Measurements from ENCODE around the gene ANK2.

ANK2 gene

DNA sequence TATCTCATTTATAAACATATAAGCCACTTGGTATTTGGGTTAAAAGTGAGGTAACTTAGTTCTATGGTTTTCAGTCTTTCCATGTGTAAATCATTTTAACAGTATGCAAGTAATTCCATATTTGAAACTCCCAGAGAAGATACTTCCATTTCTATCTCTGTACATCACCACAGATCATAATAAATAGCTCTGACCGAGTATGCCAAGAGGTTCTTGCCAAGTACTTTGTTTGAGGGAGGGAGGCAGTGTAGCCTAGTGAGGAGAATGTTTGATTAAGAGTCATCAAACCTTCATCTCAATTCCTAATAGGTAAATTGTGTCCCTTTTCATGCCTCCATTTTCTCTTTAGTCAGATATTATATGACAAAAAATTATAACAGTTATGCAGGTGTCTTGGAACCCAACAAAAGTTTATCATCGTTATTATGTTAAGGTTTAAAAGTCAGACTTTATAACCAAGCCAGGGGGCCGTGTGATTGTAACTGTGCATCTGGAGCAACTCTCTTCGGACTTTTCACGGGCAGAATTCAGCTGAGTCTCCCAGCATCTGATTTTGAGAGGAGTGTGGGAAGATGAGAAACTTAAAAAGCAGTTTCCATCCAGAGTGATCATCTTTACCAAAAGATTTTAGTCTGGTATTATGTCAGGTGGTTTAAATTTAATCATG is 123.8 kb downstream of the ANK2 start:
- no peaks in the 10 kb centered on the region for H3K9me3 ChIP-seq (ENCODE audit: insufficient read depth, low read depth, low read length)
- no peaks in the 10 kb centered on the region for H3K9me2 ChIP-seq (replicated peaks; ENCODE audit: low read depth, low read length)
- no peaks in the 10 kb centered on the region for H3K27me3 ChIP-seq (ENCODE audit: insufficient read depth, low read length, poor library complexity, severe bottlenecking)
- H4K20me1 ChIP-seq (ENCODE audit: insufficient read depth, low read length, poor library complexity, severe bottlenecking) = no peaks in the 10 kb centered on the region
- no peaks in the 10 kb centered on the region for H3F3A ChIP-seq (ENCODE audit: low read depth)
- no peak overlapping the region for H3K9ac ChIP-seq (ENCODE audit: low read depth, low read length, poor library complexity, severe bottlenecking)
- H3K4me1 ChIP-seq (ENCODE audit: insufficient read depth, low read length, poor library complexity, severe bottlenecking) = no peaks in the 10 kb centered on the region
- no peak overlapping the region for H2AFZ ChIP-seq (ENCODE audit: low read length)
- no peak overlapping the region for H3K4me2 ChIP-seq (ENCODE audit: low read depth, low read length, poor library complexity, severe bottlenecking)
- H3K79me2 ChIP-seq (ENCODE audit: insufficient read depth, low read length) = no peaks in the 10 kb centered on the region
- TF ChIP-seq, protein P1, sequence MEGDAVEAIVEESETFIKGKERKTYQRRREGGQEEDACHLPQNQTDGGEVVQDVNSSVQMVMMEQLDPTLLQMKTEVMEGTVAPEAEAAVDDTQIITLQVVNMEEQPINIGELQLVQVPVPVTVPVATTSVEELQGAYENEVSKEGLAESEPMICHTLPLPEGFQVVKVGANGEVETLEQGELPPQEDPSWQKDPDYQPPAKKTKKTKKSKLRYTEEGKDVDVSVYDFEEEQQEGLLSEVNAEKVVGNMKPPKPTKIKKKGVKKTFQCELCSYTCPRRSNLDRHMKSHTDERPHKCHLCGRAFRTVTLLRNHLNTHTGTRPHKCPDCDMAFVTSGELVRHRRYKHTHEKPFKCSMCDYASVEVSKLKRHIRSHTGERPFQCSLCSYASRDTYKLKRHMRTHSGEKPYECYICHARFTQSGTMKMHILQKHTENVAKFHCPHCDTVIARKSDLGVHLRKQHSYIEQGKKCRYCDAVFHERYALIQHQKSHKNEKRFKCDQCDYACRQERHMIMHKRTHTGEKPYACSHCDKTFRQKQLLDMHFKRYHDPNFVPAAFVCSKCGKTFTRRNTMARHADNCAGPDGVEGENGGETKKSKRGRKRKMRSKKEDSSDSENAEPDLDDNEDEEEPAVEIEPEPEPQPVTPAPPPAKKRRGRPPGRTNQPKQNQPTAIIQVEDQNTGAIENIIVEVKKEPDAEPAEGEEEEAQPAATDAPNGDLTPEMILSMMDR (conservative IDR thresholded peaks at IDR 0.05; ENCODE audit: low read length) = no peak
- no peak for TF ChIP-seq EZH2phosphoT487 (IDR thresholded peaks at IDR 0.05; ENCODE audit: borderline replicate concordance)
- H3K36me3 ChIP-seq (ENCODE audit: insufficient read depth, low read length) = no peaks in the 10 kb centered on the region
- H3K4me3 ChIP-seq (ENCODE audit: low read length, poor library complexity, severe bottlenecking) = no peak overlapping the region

GRCh38 chr4:113173793-113174264 is 124.4 kb downstream of the ANK2 start:
- H3K4me1 ChIP-seq (ENCODE audit: insufficient read depth, low read length, poor library complexity, severe bottlenecking) = no peaks in the 10 kb centered on the region
- no peaks in the 10 kb centered on the region for H3K9me2 ChIP-seq (replicated peaks; ENCODE audit: low read depth, low read length)
- H3K27me3 ChIP-seq (ENCODE audit: insufficient read depth, low read length, poor library complexity, severe bottlenecking) = no peaks in the 10 kb centered on the region
- H2AFZ ChIP-seq (ENCODE audit: low read length) = no peak overlapping the region
- H3K79me2 ChIP-seq (ENCODE audit: insufficient read depth, low read length) = no peaks in the 10 kb centered on the region
- H4K20me1 ChIP-seq (ENCODE audit: insufficient read depth, low read length, poor library complexity, severe bottlenecking) = no peaks in the 10 kb centered on the region
- H3K9me3 ChIP-seq (ENCODE audit: insufficient read depth, low read depth, low read length) = no peaks in the 10 kb centered on the region
- H3K4me3 ChIP-seq (ENCODE audit: low read length, poor library complexity, severe bottlenecking) = no peak overlapping the region
- H3K4me2 ChIP-seq (ENCODE audit: low read depth, low read length, poor library complexity, severe bottlenecking) = no peak overlapping the region
- no peak for TF ChIP-seq EZH2phosphoT487 (IDR thresholded peaks at IDR 0.05; ENCODE audit: borderline replicate concordance)
- TF ChIP-seq, protein P1 (conservative IDR thresholded peaks at IDR 0.05; ENCODE audit: low read length) = no peak
- no peak overlapping the region for H3K9ac ChIP-seq (ENCODE audit: low read depth, low read length, poor library complexity, severe bottlenecking)
- no peaks in the 10 kb centered on the region for H3K36me3 ChIP-seq (ENCODE audit: insufficient read depth, low read length)
- H3F3A ChIP-seq (ENCODE audit: low read depth) = no peaks in the 10 kb centered on the region

DNA sequence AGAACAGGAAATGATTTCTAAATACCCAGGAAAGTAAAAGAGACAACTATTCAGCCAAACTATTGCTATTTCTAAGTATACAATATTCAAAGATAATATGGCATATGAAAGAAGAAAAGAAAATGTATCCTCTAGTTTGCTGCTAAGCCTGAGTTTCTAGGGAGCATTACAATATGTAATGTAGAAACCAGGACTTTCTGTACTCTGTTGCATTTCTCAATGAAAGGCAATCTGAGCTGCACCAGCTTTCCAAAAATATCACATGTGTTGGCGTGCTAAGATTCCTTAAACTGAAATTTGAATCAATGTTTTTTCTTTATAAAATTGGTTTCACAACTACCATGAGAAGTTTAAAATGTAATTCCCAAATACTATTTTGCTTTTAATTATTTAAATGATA is 129.6 kb downstream of the ANK2 start:
- H2AFZ ChIP-seq (ENCODE audit: low read length) = no peak overlapping the region
- H3K4me2 ChIP-seq (ENCODE audit: low read depth, low read length, poor library complexity, severe bottlenecking) = no peak overlapping the region
- no peaks in the 10 kb centered on the region for H3K36me3 ChIP-seq (ENCODE audit: insufficient read depth, low read length)
- H3K9me3 ChIP-seq (ENCODE audit: insufficient read depth, low read depth, low read length) = no peaks in the 10 kb centered on the region
- TF ChIP-seq, protein P1 (conservative IDR thresholded peaks at IDR 0.05; ENCODE audit: low read length) = no peak
- TF ChIP-seq EZH2phosphoT487 (IDR thresholded peaks at IDR 0.05; ENCODE audit: borderline replicate concordance) = no peak
- no peaks in the 10 kb centered on the region for H3K27me3 ChIP-seq (ENCODE audit: insufficient read depth, low read length, poor library complexity, severe bottlenecking)
- no peaks in the 10 kb centered on the region for H3F3A ChIP-seq (ENCODE audit: low read depth)
- H4K20me1 ChIP-seq (ENCODE audit: insufficient read depth, low read length, poor library complexity, severe bottlenecking) = no peaks in the 10 kb centered on the region
- H3K9ac ChIP-seq (ENCODE audit: low read depth, low read length, poor library complexity, severe bottlenecking) = no peak overlapping the region
- H3K4me3 ChIP-seq (ENCODE audit: low read length, poor library complexity, severe bottlenecking) = no peak overlapping the region
- no peaks in the 10 kb centered on the region for H3K9me2 ChIP-seq (replicated peaks; ENCODE audit: low read depth, low read length)
- no peaks in the 10 kb centered on the region for H3K4me1 ChIP-seq (ENCODE audit: insufficient read depth, low read length, poor library complexity, severe bottlenecking)
- no peaks in the 10 kb centered on the region for H3K79me2 ChIP-seq (ENCODE audit: insufficient read depth, low read length)

All from Loucy (cell line).